Lower lobe of right lung (tissue), 2 donors: Measurements from ENCODE around the gene FES. TPM values are rescaled to one million over a fixed set of nuclear protein-coding genes. Genes with fewer than 3 reads are reported as not detected.

Experiments
- ATAC-seq, 2 donors: fragments of 200-7000 bp; cut with Tn5 transposase; one replicate each; pipeline ENCODE4 v1.9.1; 2020 to 2022; ENCODE audit warnings: mild to moderate bottlenecking in 2 of 2, moderate library complexity in 2 of 2
- DNase-seq: peaks from one replicate; pipeline ENCODE4 v3.0.0-alpha.2; 2020
- H3K27ac ChIP-seq: fragments of 200-600 bp; one replicate; pipeline ENCODE4 v1.8.0; 2022
- H3K27me3 ChIP-seq: fragments of 200-600 bp; one replicate; pipeline ENCODE4 v1.8.0; 2022; ENCODE audit warnings: low read depth
- H3K36me3 ChIP-seq: fragments of 200-600 bp; one replicate; pipeline ENCODE4 v1.8.0; 2022; ENCODE audit warnings: mild to moderate bottlenecking
- H3K4me1 ChIP-seq: fragments of 200-600 bp; one replicate; pipeline ENCODE4 v1.8.0; 2022
- H3K4me3 ChIP-seq: fragments of 200-600 bp; one replicate; pipeline ENCODE4 v1.8.0; 2022; ENCODE audit warnings: mild to moderate bottlenecking
- H3K9me3 ChIP-seq: fragments of 200-600 bp; one replicate; pipeline ENCODE4 v1.8.0; 2022
- intact Hi-C: fragments of 100-400 bp; cut with DNase I; formaldehyde crosslinking; loops from one replicate; pipeline ENCODE4 v1.11.0; 2022
- total RNA-seq: library from RNA; stranded (reverse); fragmentation: NEBNext Ultra II Directional; extraction: Animal tissue kit (Norgen Biotek cat#: 25700); gene quantifications from one replicate; pipeline ENCODE4 v1.2.1, GENCODE V29; 2021
- TF ChIP-seq, protein P1 (sequence below): fragments of 200-600 bp; IDR thresholded peaks from one replicate; pipeline ENCODE4 v1.8.0; 2022; ENCODE audit warnings: antibody characterized with exemption, mild to moderate bottlenecking
- donor health status: DM: no; HTN: yes; CAD: no; lungs with severe emphysema.

Gene FES
- total RNA-seq, 1 donor from 2014 or later: 51.0 TPM

DNA sequence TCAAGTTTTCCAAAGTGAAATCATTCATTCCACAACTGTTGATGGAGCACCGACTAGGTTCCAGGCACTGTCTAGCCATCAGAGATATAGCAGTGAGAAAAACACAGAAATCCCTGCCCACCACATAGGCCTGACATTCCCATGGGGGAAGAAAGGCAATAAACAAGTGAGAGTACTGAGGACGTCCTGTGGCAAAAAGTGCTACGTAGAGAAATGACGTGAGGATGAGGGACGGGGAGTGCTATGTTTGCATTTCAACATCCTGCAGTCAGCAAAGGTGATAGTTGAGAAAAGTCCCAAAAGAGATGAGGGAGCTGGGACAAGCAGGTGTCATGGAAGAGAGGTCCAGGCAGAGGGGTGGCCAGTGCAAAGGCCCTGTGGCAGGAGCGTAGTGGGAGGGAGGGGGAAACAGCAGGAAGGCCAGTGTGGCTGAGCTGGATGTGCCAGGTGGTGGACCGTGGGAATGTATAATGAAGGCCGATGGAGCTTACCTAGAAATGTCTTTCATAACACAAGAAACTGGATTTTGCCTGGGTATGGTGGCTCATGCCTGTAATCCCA lies 26.3 kb upstream of the FES start:
- TF ChIP-seq, protein P1, sequence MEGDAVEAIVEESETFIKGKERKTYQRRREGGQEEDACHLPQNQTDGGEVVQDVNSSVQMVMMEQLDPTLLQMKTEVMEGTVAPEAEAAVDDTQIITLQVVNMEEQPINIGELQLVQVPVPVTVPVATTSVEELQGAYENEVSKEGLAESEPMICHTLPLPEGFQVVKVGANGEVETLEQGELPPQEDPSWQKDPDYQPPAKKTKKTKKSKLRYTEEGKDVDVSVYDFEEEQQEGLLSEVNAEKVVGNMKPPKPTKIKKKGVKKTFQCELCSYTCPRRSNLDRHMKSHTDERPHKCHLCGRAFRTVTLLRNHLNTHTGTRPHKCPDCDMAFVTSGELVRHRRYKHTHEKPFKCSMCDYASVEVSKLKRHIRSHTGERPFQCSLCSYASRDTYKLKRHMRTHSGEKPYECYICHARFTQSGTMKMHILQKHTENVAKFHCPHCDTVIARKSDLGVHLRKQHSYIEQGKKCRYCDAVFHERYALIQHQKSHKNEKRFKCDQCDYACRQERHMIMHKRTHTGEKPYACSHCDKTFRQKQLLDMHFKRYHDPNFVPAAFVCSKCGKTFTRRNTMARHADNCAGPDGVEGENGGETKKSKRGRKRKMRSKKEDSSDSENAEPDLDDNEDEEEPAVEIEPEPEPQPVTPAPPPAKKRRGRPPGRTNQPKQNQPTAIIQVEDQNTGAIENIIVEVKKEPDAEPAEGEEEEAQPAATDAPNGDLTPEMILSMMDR: no peak
- ATAC-seq (no peak), DNase-seq (no peak)
- no peaks in the 10 kb centered on the region for H3K9me3 ChIP-seq
- H3K4me1 ChIP-seq: peaks cover 15% of the 10 kb centered on the region
- H3K4me3 ChIP-seq: no peak overlapping the region
- intact Hi-C loops: no loop called here
- no peaks in the 10 kb centered on the region for H3K27me3 ChIP-seq
- no peak overlapping the region for H3K27ac ChIP-seq
- no peaks in the 10 kb centered on the region for H3K36me3 ChIP-seq

DNA sequence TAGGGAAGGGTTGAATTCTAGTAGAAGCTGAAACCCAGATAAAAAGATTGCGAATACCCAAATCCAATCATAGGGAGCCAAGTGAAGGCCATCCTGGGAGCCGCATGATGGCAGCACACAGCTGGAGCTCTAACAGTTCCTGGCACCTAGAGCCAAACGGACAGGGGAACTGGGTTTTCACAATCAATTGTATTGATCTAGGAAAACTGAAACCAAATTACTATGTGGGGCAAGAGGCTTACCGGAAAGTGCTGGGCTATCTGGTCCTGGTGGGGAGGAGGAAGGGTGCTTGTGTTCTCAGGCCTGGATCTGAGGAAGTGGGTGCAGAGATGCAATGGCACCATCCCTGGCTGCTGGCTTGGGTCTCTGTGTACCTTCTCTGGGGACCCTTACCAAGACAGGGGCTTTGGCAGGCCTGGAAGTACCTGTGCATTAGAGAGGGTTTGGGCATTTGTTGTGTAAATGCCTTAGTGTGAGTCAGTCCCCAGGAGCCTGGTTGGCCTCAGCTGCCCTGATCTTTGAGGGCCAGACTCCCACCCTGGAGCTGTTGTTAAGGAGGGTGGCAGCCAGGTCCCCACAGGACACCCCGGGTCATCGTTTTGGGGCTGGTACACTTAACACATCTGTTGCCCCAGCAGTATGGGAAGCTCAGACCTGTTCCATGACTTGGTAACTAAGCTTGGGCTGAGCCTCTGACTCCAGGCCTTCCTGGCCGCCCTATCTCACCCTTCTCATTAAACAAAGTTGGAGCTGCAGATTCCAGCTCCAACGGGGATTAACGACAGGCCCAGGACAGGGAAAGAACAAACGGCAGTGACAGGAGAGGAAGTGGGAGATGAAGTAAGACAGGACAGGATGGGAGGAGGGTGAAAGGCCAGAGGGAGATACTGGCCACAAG lies 24.8 kb upstream of the FES start:
- Histone ChIP-seq H3K4me3 (no peak overlapping the region), H3K9me3 (no peaks in the 10 kb centered on the region), H3K27me3 (no peaks in the 10 kb centered on the region), H3K27ac (no peak overlapping the region), H3K36me3 (no peaks in the 10 kb centered on the region), H3K4me1 (peaks cover 27% of the 10 kb centered on the region)
- DNase-seq (no peak), ATAC-seq (no peak)
- intact Hi-C loops: no loop called here
- TF ChIP-seq, protein P1: no peak

DNA sequence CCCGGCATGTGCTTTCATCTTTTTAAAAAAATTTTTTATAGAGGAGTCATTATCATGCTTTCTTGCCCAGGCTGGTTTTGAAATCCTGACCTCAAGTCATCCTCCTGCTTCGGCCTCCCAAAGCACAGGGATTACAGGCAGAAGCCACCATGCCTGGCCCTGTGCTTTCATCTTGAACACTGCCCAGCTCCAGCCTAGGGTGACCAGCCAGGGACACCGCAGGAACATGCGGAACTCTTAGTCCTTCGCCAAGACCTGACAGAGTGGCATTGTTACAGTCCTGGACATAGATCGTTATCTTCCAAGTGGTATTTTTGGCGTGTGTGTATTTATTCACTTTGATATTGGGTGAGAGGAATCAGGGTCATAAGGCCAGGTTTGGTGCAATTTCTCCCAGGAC lies 23.9 kb upstream of the FES start:
- TF ChIP-seq, protein P1: no peak
- H3K27me3 ChIP-seq: no peaks in the 10 kb centered on the region
- intact Hi-C loops: no loop called here
- no peak overlapping the region for H3K4me3 ChIP-seq
- DNase-seq: no peak
- no peaks in the 10 kb centered on the region for H3K9me3 ChIP-seq
- no peaks in the 10 kb centered on the region for H3K36me3 ChIP-seq
- no peak for ATAC-seq
- peaks cover 27% of the 10 kb centered on the region for H3K4me1 ChIP-seq
- no peak overlapping the region for H3K27ac ChIP-seq

DNA sequence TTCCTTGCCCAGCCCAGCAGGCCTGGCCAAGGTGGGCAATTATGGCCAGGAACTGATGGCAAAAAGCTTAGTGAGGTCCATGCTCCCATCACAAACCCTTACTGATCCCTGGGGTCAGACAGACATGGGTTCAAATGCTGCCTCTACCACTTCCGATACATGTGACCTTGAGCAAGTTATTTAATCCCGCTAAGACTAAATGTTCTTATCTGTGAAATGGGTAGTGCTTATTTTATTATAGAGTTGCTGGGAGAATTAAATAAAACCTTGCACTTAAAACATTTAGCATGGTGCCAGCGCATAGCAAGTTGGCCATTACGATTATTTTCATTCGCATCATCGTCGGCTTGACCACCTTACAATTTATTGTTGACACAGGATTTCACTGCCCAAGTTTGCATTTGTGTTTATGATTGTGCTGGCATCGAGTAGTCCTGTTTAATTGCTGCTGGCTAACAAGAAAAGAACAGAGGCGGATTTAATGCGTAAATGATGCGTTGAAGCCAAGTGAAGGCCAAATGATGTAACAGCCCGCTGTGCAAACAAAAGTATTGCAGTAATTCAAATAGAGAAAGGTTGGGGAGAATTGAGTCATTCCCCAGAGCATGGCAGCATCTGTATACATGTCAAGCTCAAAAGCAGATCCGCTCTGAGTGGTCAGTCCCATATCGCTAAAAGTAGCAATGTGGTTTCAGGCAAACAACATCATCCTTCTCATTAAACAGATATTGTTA lies 23.2 kb upstream of the FES start:
- no peaks in the 10 kb centered on the region for H3K36me3 ChIP-seq
- H3K4me3 ChIP-seq: no peak overlapping the region
- intact Hi-C loops: no loop called here
- H3K27ac ChIP-seq: no peak overlapping the region
- DNase-seq (no peak), ATAC-seq (no peak)
- H3K9me3 ChIP-seq: no peaks in the 10 kb centered on the region
- no peaks in the 10 kb centered on the region for H3K27me3 ChIP-seq
- peaks cover 29% of the 10 kb centered on the region for H3K4me1 ChIP-seq
- TF ChIP-seq, protein P1: no peak

DNA sequence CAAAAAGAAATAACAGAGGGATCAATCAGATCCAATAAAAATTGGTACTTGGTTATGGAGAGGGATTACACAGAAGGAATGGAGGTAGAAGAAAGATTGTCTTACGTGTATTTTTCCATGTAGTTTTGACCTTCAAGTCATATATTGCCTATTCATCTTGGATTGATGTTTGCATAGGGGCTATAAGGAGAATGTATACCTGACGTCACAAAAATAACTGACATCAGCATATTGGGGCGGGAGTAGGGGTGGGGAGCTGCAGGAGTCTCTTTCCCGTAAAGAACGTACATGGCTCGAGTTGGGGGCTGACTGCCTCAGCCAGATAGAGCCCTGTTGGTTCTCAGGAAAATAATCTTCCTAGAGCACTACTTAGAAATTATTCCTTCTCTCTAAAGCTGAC lies 21.8 kb upstream of the FES start:
- Histone ChIP-seq H3K4me1 (peaks cover 37% of the 10 kb centered on the region), H3K27ac (no peak overlapping the region), H3K36me3 (no peaks in the 10 kb centered on the region), H3K4me3 (no peak overlapping the region), H3K9me3 (no peaks in the 10 kb centered on the region), H3K27me3 (no peaks in the 10 kb centered on the region)
- intact Hi-C loops: no loop called here
- TF ChIP-seq, protein P1: no peak
- no peak for ATAC-seq
- DNase-seq: no peak
